ENCODE measurements around the gene COG5. TPM values are rescaled to one million over a fixed set of nuclear protein-coding genes. Genes with fewer than 3 reads are reported as not detected.

The COG5 gene
- total and polyA plus RNA-seq, 9 of the 15 experiments (the other 6 are each of a cell fraction or from before 2014, with no cell fraction given) = 15.3 to 75.1 (median 56.4) TPM

GRCh38 chr7:107327986-107328569, 235.6 kb downstream of the COG5 start (continued):
- TF ChIP-seq IRF9 (tag; IDR thresholded peaks at IDR 0.05) (no peak), ZFP91 (CRISPR knock-in tag; IDR thresholded peaks at IDR 0.05) (no peak), ZZZ3 (IDR thresholded peaks at IDR 0.05) (no peak), TEAD1 (CRISPR knock-in tag; IDR thresholded peaks at IDR 0.05) (no peak), POLR2H (tag; IDR thresholded peaks at IDR 0.05; ENCODE audit: low read depth) (no peak)

- no peaks in the 10 kb centered on the region for H3K79me2 ChIP-seq (ENCODE audit: control insufficient read depth, insufficient read depth, low read length)
- no TSS peak for BruUV-seq (replicated peaks)
- no peak overlapping the region for H3K4me3 ChIP-seq
- no peak for FAIRE-seq
- H3K27ac ChIP-seq (ENCODE audit: extremely low read depth, low read depth, low read length) = no peak overlapping the region
- in situ Hi-C loops (cut with MboI) = no loop called here
- peaks cover 0 to 8% of the 10 kb centered on the region in 2 experiments; a peak in 2 of 5 replicates for H3K4me1 ChIP-seq (replicated peaks in 1 of 2; ENCODE audit: control insufficient read depth in 2 of 2, insufficient read depth in 2 of 2, low read length in 2 of 2)
- ChIA-PET CTCF (ENCODE audit: low intra/inter-chr PET ratio) (no interaction called here), POLR2A (no interaction called here)
- H3K36me3 ChIP-seq (ENCODE audit: control insufficient read depth, insufficient read depth, low read length) = peaks cover 4% of the 10 kb centered on the region
- H4K20me1 ChIP-seq (replicated peaks; ENCODE audit: control insufficient read depth, insufficient read depth, low read length) = no peaks in the 10 kb centered on the region
- H3K27me3 ChIP-seq (ENCODE audit: control insufficient read depth in 2 of 2, insufficient read depth in 2 of 2, low read length in 2 of 2) = no peaks in the 10 kb centered on the region
- WGBS (ENCODE audit: insufficient coverage, low coverage, missing lambda C conversion rate) = 86% methylated on average over 3 of the region's 3 CpGs
- TF ChIP-seq CBX2 (IDR thresholded peaks at IDR 0.05; ENCODE audit: insufficient read depth, low read length, poor library complexity, severe bottlenecking) = no peak
- TF ChIP-seq CSDE1 (IDR thresholded peaks at IDR 0.05) = 0 out of 4 replicates have a peak, but pooled peaks of 1 of the 2 experiments have one; percentile 10
- no peak for TF ChIP-seq DDX20 (tag; IDR thresholded peaks at IDR 0.05; ENCODE audit: low read depth)
- TF ChIP-seq MTA2 (IDR thresholded peaks at IDR 0.05; ENCODE audit: low read depth) = no peak
- TF ChIP-seq ZEB2 (IDR thresholded peaks at IDR 0.05) = no peak
- TF ChIP-seq YY1 (IDR thresholded peaks at IDR 0.05; ENCODE audit: borderline replicate concordance in 1 of 3, control insufficient read depth in 1 of 3, extremely low read depth in 1 of 3, insufficient read depth in 3 of 3, insufficient read length in 1 of 3, insufficient replicate concordance in 2 of 3, low read depth in 1 of 3, low read length in 2 of 3) = no peak
- DNase-seq (ENCODE audit: extremely low read depth in 1 of 4, low spot score in 3 of 4) = no peak
- H3K9me3 ChIP-seq (replicated peaks; ENCODE audit: control insufficient read depth, insufficient read depth, low read depth, low read length) = no peaks in the 10 kb centered on the region
- H3K4me2 ChIP-seq (ENCODE audit: insufficient read depth, low read length) = no peak overlapping the region
- no peaks in the 10 kb centered on the region for H3K9me1 ChIP-seq (ENCODE audit: control insufficient read depth, insufficient read depth, low read length)
- ATAC-seq = no peak
- H2AFZ ChIP-seq (ENCODE audit: low read depth, low read length) = no peak overlapping the region
- H3K9ac ChIP-seq (ENCODE audit: insufficient read depth in 1 of 2, low read depth in 2 of 2, low read length in 2 of 2) = no peak overlapping the region
- intact Hi-C loops (cut with micrococcal nuclease) = no loop called here
These were observed 237.7 kb downstream of the COG5 start for GRCh38 chr7:107326061-107326460.
